Measurements from ENCODE around the gene MRPS2. TPM values are rescaled to one million over a fixed set of nuclear protein-coding genes. Genes with fewer than 3 reads are reported as not detected.

Gene MRPS2
- total RNA-seq, 2 experiments from 2014 or later = 56.4 to 57.4 TPM

DNA sequence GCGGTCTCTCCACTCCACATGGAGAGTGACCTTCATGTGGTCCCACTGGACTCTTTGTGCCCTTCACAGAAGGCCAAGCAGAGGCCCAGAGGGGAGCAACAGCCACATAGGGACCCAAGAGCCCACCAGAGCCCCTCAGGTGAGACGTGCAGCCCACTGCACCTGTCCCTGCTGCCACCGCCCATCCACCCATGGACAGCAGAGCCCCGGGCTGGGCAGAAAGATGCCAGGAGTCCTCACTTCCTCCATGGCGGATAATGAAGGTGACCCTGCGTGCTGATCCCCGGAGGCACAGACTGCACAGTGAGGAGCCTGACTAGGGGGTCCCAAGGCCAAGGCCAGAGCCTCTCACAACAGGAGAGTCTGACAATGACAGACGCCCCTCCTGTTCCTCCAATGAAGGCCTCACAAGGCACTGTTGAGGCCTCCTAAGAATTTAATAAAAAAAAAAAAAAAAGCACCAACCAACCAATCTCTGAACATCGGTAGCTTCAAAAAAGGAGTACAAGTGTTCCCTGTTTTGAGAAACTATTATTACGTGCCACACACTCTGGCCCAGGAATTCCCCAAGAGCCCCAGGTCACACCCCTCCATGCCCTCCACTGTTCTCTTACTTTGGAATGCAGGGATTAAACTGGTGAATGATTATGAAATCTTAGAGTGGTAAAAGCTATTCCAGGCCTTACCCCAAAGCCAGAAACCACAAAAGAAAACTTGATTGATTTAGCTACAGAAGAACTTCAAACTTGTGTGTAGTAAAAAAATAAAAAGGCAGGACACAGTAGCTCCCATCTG is 23.7 kb upstream of the MRPS2 start:
- intact Hi-C loops (cut with micrococcal nuclease) = no loop called here
- Mint-ChIP-seq H3K27ac (no peak overlapping the region), H3K4me3 (no peak overlapping the region), H3K9me3 (no peaks in the 10 kb centered on the region), H3K4me1 (ENCODE audit: low read depth) (peaks cover 2% of the 10 kb centered on the region), H3K27me3 (peaks cover 26% of the 10 kb centered on the region), H3K36me3 (ENCODE audit: low read depth) (peaks cover 2% of the 10 kb centered on the region)
- CTCF ChIA-PET = no interaction called here
- POLR2A ChIA-PET = interaction anchor here (0.6 to 1.0 kb wide), 2 partner anchors 9 to 14 kb away, joined by 3 to 4 read pairs; no protein-coding TSS in a partner anchor
- no peak for TF ChIP-seq CTCF (IDR thresholded peaks at IDR 0.05)
- ATAC-seq = no peak
- DNase-seq = no peak

DNA sequence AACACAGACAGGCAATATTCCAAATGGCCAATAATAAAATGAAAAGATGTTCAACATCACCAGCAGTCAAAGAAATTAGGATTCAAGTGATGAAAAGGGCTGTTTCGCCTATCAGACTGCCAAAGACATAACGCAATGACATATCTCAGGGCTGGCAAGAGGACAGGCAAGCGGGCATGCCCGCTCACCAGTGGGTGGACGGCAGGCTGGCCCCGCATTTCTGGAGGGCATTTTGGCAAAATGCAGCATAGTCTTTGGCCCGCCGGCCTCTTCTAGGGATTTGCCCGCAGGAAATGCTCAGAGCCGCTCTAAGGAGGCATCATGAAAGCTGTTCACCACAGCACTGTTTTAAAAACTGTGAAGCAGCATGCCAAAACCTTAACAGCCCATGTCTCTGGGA is 22.3 kb upstream of the MRPS2 start:
- TF ChIP-seq CTCF (IDR thresholded peaks at IDR 0.05) = no peak
- Mint-ChIP-seq H3K27ac (no peak overlapping the region), H3K9me3 (no peaks in the 10 kb centered on the region), H3K4me1 (ENCODE audit: low read depth) (peaks cover 2% of the 10 kb centered on the region), H3K4me3 (peak overlapping the region; percentile 75), H3K36me3 (ENCODE audit: low read depth) (peaks cover 2% of the 10 kb centered on the region), H3K27me3 (peaks cover 32% of the 10 kb centered on the region)
- ChIA-PET POLR2A (interaction anchor here (0.6 to 1.0 kb wide), 2 partner anchors 7 to 237 kb away, joined by 3 read pairs; no protein-coding TSS in a partner anchor), CTCF (no interaction called here)
- ATAC-seq = no peak
- no peak for DNase-seq
- intact Hi-C loops (cut with micrococcal nuclease) = no loop called here

DNA sequence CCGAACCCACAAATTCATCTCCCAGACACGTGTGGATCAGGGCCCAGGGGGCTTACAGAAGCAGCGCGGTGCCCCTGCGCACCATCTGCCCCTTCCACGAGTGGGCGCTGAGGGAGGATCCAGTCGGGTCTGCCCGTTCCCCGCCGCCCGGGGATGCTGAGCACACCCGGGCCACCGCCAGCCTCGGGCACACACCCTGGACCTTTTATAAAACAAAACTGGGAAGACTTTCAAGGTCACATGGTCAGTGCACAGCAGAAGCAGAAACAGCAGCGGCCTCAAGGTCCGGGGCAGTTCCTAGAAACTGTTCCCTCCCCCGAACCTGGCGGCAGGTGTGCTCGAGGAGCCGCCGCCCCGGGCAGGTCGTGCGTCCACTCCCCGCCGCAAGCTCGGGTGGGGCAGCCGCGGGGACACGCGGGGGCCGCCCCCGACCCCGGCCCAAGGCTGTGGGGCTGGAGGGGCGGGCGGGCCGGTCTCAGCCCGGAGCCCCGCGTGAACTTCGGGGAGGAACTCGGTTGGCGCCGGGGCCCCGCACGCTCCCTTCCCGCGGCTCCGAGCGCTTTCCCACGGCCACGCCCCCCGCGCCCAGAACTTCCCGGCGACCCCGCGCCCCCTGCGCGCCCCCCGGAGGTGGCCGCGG is 21.5 kb upstream of the MRPS2 start:
- Mint-ChIP-seq H3K27ac (no peak overlapping the region), H3K4me3 (peak overlapping the region; percentile 75), H3K36me3 (ENCODE audit: low read depth) (peaks cover 2% of the 10 kb centered on the region), H3K4me1 (ENCODE audit: low read depth) (peaks cover 2% of the 10 kb centered on the region), H3K27me3 (peaks cover 39% of the 10 kb centered on the region), H3K9me3 (no peaks in the 10 kb centered on the region)
- ChIA-PET CTCF (no interaction called here), POLR2A (interaction anchor here (0.6 kb wide), 1 partner anchor 236 kb away, joined by 3 read pairs; no protein-coding TSS in a partner anchor)
- no peak for DNase-seq
- no peak for ATAC-seq
- no peak for TF ChIP-seq CTCF (IDR thresholded peaks at IDR 0.05)
- intact Hi-C loops (cut with micrococcal nuclease) = no loop called here

GRCh38 chr9:135479469-135480052 is 20.9 kb upstream of the MRPS2 start, which contains the start of gene PPP1R26:
Gene PPP1R26 (plus strand): TSS chr9:135479782. CDS start chr9:135484511, 4,729 bp downstream.
- DNase-seq (no peak), ATAC-seq (no peak)
- H3K9me3 Mint-ChIP-seq = no peaks in the 10 kb centered on the region
- intact Hi-C loops (cut with micrococcal nuclease) = no loop called here
- POLR2A ChIA-PET = no interaction called here
- H3K27me3 Mint-ChIP-seq = peaks cover 41% of the 10 kb centered on the region
- TF ChIP-seq CTCF (IDR thresholded peaks at IDR 0.05) = no peak
- peak within 1 kb of the TSS; percentile 75 for H3K4me3 Mint-ChIP-seq
- CTCF ChIA-PET = no interaction called here
- H3K4me1 Mint-ChIP-seq (ENCODE audit: low read depth) = peaks cover 2% of the 10 kb centered on the region
- no peak within 1 kb of the TSS for H3K27ac Mint-ChIP-seq
- H3K36me3 Mint-ChIP-seq (ENCODE audit: low read depth) = peaks cover 2% of the 10 kb centered on the region
